PFSK-1 (cell line): ENCODE results near the gene GGNBP2.

ENCODE experiments used
- FOXP2 ChIP-seq: optimal IDR thresholded peaks from 2 replicates; pipeline ENCODE3; 2011; ENCODE audit warnings: borderline replicate concordance, control low read depth, inconsistent platforms; ENCODE audit not compliant: insufficient read depth; ENCODE audit errors: extremely low read length, extremely low read depth
- POLR2AphosphoS5 ChIP-seq: IDR thresholded peaks from 2 replicates; pipeline ENCODE4 v1.6.1; 2012; ENCODE audit warnings: low read depth, mild to moderate bottlenecking, control low read depth, low read length, moderate library complexity
- SIN3A ChIP-seq: IDR thresholded peaks from 2 replicates; pipeline ENCODE4 v1.6.1; 2012; ENCODE audit warnings: mild to moderate bottlenecking, low read length, moderate library complexity, borderline replicate concordance; ENCODE audit not compliant: insufficient read depth
- TAF1 ChIP-seq: IDR thresholded peaks from 2 replicates; pipeline ENCODE4 v1.6.1; 2012; ENCODE audit warnings: low read length, control low read depth, borderline replicate concordance; ENCODE audit not compliant: insufficient read depth
- TF ChIP-seq, protein P1 (sequence below), 2 experiments: IDR thresholded peaks; 2 replicates each; pipeline versions ENCODE4 v1.6.1 to v1.8.0; 2011 to 2012; ENCODE audit warnings: low read depth in 2 of 2, low read length in 2 of 2, control low read depth in 1 of 2, inconsistent platforms in 1 of 2, mild to moderate bottlenecking in 1 of 2, moderate library complexity in 1 of 2; ENCODE audit not compliant: insufficient read depth in 1 of 2

Gene GGNBP2

DNA sequence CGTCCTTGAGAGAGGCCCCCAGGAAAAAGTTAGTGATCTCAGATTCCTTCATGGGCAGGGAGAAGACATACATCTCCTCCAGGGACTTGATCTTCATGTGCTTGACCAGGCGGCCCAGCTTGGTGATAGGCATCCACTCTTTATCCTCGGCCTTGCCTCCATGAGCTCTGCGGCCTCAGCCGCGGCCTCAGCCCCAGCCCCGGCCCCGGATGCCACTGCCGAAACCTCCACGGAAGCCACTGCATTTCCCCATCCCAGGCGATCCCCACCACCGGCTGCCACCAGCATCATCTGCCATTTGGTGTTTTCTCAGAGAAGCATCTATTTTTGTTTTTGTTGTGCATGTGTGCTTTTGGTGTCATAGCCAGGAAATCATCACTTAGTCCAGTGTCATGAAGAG is 30.3 kb downstream of the GGNBP2 start:
- TF ChIP-seq FOXP2 (no peak), SIN3A (no peak), POLR2AphosphoS5 (no peak), TAF1 (no peak)
- TF ChIP-seq, protein P1, sequence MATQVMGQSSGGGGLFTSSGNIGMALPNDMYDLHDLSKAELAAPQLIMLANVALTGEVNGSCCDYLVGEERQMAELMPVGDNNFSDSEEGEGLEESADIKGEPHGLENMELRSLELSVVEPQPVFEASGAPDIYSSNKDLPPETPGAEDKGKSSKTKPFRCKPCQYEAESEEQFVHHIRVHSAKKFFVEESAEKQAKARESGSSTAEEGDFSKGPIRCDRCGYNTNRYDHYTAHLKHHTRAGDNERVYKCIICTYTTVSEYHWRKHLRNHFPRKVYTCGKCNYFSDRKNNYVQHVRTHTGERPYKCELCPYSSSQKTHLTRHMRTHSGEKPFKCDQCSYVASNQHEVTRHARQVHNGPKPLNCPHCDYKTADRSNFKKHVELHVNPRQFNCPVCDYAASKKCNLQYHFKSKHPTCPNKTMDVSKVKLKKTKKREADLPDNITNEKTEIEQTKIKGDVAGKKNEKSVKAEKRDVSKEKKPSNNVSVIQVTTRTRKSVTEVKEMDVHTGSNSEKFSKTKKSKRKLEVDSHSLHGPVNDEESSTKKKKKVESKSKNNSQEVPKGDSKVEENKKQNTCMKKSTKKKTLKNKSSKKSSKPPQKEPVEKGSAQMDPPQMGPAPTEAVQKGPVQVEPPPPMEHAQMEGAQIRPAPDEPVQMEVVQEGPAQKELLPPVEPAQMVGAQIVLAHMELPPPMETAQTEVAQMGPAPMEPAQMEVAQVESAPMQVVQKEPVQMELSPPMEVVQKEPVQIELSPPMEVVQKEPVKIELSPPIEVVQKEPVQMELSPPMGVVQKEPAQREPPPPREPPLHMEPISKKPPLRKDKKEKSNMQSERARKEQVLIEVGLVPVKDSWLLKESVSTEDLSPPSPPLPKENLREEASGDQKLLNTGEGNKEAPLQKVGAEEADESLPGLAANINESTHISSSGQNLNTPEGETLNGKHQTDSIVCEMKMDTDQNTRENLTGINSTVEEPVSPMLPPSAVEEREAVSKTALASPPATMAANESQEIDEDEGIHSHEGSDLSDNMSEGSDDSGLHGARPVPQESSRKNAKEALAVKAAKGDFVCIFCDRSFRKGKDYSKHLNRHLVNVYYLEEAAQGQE (IDR thresholded peaks at IDR 0.05; ENCODE audit: insufficient read depth in 1 of 2, low read depth in 2 of 2, low read length in 2 of 2): no peak

DNA sequence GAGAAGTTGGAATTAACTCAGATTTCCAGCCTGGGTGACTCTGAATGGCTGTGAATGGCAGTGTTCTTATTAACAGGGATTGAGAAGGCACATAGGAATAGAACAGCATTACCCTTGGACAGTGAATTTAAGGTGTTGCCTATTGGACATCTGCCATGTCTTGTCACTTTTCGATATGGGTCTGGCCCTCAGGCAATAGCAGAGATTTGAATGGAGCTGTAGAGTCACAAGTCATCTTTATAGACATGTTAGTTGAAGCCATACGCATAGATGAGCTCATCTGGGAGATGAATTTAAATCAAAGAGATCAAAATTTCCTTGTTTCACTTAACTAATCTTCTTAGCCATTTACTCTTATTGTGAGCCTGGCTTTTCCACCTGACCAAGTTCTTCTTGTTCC is 32.1 kb downstream of the GGNBP2 start:
- TF ChIP-seq, protein P1 (IDR thresholded peaks at IDR 0.05; ENCODE audit: insufficient read depth in 1 of 2, low read depth in 2 of 2, low read length in 2 of 2): no peak
- TF ChIP-seq POLR2AphosphoS5: no peak
- no peak for TF ChIP-seq SIN3A

DNA sequence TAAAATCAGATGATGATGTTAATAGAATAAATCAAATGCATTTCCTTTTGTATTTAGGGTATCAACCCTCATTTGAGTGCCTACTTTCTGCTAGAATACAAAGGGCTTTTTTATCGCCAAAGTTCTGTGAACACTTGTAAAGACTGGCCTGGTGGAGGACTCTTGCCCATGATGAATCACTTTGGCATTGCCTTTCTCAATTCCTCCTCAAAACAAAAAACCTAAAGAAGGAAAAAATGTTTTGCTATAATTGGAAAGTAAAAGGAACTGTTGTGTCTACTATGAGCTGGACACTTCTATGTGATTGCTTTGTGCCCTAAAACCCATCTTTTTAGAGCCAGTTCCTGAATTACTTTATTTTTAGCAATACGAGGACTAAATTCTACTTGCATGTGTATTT is 34.0 kb downstream of the GGNBP2 start:
- TF ChIP-seq, protein P1 (IDR thresholded peaks at IDR 0.05; ENCODE audit: insufficient read depth in 1 of 2, low read depth in 2 of 2, low read length in 2 of 2): no peak
- TF ChIP-seq TAF1 (no peak), SIN3A (no peak), POLR2AphosphoS5 (no peak), FOXP2 (no peak)

DNA sequence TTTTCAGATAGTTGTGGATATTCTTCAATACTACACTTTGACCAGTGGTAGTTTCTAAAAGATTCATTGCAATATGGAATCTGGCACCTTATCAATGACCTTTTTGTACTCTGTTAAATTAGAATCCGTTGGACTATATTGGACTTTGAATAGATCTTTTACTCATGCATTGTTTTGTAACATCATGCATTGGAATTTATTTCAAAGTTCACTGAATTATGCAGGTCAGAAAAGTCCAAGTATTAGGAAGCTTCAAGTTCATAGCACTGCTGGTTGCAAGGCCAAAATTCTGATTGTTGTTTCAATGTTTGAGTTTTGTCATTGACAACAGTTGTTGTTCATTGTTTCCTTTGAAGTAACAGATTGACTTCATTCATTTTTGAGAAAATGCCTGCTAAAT is 39.1 kb downstream of the GGNBP2 start:
- TF ChIP-seq SIN3A (no peak), POLR2AphosphoS5 (no peak), TAF1 (no peak), FOXP2 (no peak)
- TF ChIP-seq, protein P1 (IDR thresholded peaks at IDR 0.05; ENCODE audit: insufficient read depth in 1 of 2, low read depth in 2 of 2, low read length in 2 of 2): no peak

DNA sequence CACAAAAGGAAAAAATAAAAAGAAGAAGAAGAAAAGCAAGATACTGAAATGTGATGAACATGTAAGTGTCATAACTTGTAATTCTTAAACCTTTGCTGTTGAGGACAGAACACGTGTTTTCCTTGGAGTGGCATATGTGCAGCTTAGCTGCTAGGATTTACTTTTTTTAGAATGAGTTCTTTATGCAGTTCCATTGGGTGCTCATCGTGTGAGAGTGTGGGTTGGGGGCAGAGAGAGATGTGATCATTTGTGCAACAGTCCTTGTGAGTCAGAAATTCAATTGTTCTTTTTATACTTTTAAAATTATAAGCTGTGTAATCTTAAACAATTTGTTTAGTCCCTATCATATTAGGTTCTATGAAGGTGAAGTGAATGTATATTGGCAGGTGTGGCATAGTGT is 41.4 kb downstream of the GGNBP2 start:
- TF ChIP-seq FOXP2: no peak
- no peak for TF ChIP-seq SIN3A
- no peak for TF ChIP-seq POLR2AphosphoS5
- TF ChIP-seq, protein P1 (IDR thresholded peaks at IDR 0.05; ENCODE audit: insufficient read depth in 1 of 2, low read depth in 2 of 2, low read length in 2 of 2): no peak
- no peak for TF ChIP-seq TAF1
